Measurements from ENCODE around the gene CCDC6. TPM values are rescaled to one million over a fixed set of nuclear protein-coding genes. Genes with fewer than 3 reads are reported as not detected.

Gene CCDC6
- total RNA-seq, result 19.9 and 28.1 TPM in 2 replicates

DNA sequence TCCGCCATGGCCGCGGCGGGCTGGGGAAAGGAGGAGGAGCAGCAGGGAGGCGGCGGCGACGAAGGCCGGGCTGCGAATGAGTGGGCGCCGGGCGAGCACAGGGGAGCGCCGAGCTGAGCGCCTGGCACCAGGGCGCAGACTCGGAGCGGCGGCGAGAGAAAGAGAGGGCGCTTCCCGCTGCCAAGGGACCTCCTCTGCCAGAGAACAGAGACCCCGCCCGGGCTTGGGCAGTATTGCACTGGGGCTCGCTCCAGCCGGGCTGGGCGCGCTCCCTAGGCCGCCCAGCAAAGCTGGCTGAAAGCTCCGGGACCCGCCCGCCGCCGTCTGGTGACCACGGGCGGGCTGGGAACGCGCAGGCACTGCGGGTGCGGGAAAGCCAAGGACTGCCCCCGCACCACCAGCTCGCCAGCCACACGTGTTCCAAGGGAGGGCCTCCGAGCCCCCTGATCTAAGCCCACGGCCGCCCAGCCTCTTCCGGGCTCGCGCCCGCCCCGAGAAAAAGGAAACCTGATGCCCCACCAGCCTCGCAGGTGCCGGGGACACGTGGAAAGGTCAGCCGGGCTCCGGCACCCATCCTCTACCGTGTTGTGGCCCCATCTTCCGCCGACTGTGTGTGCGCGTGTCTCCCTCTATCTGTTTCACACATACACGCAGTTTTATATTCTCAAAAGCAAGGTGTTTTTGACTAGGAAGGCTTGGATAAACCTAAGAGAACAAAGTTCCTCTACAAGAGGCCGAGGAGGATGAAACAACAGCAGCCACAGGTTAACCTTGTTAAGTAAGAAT, at the start of gene CCDC6:
CCDC6 (minus strand) TSS at position 140 of the 786 bp plus-strand sequence; CDS start at position 8, 132 bp downstream.

DNA sequence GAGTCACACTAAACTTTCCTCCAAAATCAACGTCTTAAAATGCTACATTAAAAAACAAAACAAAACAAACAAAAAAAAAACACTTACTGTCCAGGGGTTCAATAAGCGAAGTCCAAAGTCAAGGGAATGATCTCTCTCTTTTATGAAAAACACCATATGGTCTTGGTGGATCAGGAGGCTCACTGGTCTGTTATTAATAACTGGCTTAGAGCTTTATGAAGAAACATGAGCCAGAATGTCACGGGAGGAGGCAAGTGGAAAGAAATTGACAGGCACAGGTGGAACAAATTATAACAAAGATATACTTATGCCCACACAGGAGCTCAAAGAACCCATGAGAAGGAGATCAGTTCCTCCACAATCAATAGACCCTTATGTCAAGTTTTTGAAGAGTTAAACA, 153.1 kb downstream of the CCDC6 start, which contains the start of gene MRLN:
MRLN (minus strand) TSS at position 189 of the 400 bp plus-strand sequence.

Other genes with a start within 250 kb of the CCDC6 start
- gene SLC16A9, start 196.7 kb downstream of the CCDC6 start, total RNA-seq, result 1.6 and 2.1 TPM in 2 replicates
- gene MRLN, start 153.1 kb downstream of the CCDC6 start, total RNA-seq, result not detected in 2 replicates